A204.1 (cell line): Measurements from ENCODE around the gene GLS2.

Source experiments
- FAIRE-seq: peaks from 2 replicates; lab custom pipeline; 2012; peaks lifted over from hg19 to GRCh38; lab: Jason Lieb, UNC

GLS2 gene

DNA sequence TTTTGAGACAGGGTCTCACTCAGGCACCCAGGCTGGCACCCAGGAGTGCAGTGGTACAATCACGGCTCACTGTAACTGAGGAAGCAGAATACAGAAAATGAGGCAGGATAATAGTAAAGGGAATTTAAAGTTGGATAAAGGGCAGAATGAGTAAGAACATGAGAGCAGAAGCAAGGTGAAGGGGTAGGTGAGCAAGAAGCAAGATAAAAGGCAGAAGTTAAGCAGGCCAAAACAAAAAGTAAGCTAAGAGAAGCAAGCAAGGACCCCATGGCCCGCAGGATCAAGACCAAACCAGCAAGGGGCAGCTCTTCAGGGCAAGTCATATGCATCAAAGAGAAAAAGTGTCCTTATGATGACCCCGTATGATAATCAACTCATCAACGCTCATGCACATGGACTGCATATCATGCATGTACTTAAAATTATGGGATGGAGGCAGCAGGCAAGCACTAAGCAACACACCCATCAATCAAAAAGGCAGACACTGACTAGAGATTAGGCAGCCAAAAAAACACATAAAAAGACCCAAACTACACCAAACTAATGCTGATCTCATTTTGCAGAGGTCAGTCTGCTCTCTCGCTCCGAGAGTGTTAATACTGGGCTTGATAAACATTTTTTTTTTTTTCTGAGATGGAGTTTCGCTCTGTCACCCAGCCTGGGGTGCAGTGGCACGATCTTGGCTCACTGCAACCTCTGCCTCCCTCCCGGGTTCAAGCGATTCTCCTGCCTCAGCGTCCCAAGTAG, 50.4 kb downstream of the GLS2 start:
- FAIRE-seq: no peak

DNA sequence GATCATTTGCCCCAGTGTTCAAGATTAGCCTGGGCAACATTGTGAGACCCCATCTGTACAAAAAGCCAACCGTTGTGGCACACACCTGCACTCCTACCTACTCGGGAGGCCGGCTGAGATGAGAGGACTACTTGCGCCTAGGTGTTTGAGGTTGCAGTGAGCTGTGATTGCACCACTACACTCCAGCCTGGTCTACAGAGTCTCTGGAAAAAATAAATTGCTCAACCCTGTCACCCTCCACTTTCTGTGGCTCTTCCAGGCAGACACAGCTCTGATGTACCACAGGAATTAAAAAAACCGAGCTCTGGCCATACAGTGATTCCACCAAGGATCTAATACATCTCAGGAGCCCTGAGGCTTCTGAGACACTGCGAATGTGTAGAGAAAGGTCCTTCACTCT, 53.1 kb downstream of the GLS2 start:
- no peak for FAIRE-seq

GRCh38 chr12:56431850-56432249, 56.1 kb downstream of the GLS2 start:
- FAIRE-seq: no peak

DNA sequence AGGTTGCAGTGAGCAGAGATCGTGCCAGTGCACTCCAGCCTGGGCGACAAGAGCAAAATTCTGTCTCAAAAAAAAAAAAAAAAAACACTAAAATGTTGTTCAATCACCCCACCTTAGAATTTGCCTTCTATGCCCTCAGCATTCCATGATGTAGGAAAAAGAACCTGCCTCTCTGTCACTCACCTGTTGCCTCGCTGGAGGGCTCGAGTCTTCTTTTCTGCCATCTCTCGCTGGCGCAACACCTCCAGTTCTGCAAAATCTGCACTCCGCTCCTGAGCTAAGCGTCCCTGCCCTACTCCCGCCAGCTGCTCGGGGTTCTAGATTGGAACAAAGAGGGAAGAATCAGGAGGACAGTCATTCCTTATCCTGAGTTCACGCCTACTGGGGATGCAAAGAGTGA, 56.7 kb downstream of the GLS2 start:
- no peak for FAIRE-seq

DNA sequence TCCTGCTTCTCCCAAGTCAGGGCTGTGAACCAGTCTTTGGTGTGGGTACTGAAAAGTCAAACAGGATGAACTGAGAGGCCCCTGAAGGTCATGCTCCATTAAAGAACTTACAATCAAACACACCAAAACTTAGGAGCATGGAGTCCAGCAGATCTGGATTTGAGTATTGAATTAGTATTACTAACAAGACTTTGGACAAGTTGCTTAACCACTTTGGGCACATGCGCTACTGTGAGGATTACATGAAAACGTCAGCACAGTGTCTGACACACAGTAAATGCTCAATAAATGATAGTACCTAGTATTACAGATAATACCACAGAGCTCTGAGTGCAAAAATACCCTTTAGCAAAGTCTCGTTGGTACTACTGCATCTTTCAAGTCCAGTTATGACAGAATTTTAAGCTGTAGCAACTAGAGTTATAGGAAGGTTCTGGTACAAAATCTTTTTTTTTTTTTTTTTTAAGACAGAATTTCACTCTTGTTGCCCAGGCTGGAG, 62.0 kb downstream of the GLS2 start:
- no peak for FAIRE-seq

DNA sequence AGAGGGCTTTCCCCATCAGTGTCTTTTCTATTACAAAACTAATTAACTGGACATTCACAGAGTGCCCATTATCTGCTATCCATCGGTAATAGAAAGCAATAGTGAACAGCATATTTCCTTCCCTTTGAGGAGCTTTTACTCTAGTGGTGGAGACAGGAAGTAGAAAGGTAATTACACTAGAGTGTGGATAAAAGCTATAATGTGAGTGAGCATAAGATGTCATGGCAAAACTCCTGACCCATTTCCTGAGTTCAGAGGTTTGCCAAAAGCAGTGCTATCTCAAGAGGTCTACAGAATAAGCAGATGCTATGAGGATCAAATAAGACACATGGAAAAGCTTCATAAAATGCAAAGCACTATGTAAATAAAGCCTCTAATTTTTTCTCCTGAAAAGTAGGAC, 62.8 kb downstream of the GLS2 start:
- FAIRE-seq: no peak
